Liver (tissue), 9 donors: ENCODE results near the gene ACACB. TPM values are rescaled to one million over a fixed set of nuclear protein-coding genes. Genes with fewer than 3 reads are reported as not detected.

Source experiments
- DNase-seq: peaks from one replicate; pipeline ENCODE4 v3.0.0-alpha.2; 2017; ENCODE audit warnings: low spot score
- H3K27ac ChIP-seq, 2 donors: one replicate each; pipeline ENCODE4 v1.7.0; 2013; ENCODE audit warnings: inconsistent platforms in 2 of 2, low read length in 2 of 2, control low read depth in 1 of 2, low read depth in 1 of 2, mild to moderate bottlenecking in 1 of 2
- H3K27me3 ChIP-seq, 4 donors: one replicate each; pipeline versions ENCODE4 v1.6.1 to v1.7.0; 2013; ENCODE audit warnings: low read length in 3 of 4, inconsistent platforms in 1 of 4, mild to moderate bottlenecking in 1 of 4, moderate library complexity in 1 of 4; ENCODE audit not compliant: control insufficient read depth in 4 of 4, insufficient read depth in 4 of 4
- H3K36me3 ChIP-seq, 4 donors: one replicate each; pipeline versions ENCODE4 v1.6.1 to v1.7.0; 2013; ENCODE audit warnings: low read length in 3 of 4, mild to moderate bottlenecking in 3 of 4, low read depth in 1 of 4, moderate library complexity in 1 of 4; ENCODE audit not compliant: control insufficient read depth in 4 of 4, insufficient read depth in 3 of 4
- H3K4me1 ChIP-seq, 4 donors: one replicate each; pipeline versions ENCODE4 v1.6.1 to v1.7.0; 2013; ENCODE audit warnings: low read length in 3 of 4, mild to moderate bottlenecking in 3 of 4, moderate library complexity in 1 of 4; ENCODE audit not compliant: control insufficient read depth in 4 of 4, insufficient read depth in 4 of 4
- H3K4me3 ChIP-seq, 3 donors: one replicate each; pipeline versions ENCODE4 v1.6.1 to v1.7.0; 2013; ENCODE audit warnings: low read length in 3 of 3, control low read depth in 1 of 3, low read depth in 1 of 3, mild to moderate bottlenecking in 1 of 3
- H3K9ac ChIP-seq, 2 donors: one replicate each; pipeline ENCODE4 v1.7.0; 2013; ENCODE audit warnings: low read length in 2 of 2, mild to moderate bottlenecking in 2 of 2, moderate library complexity in 2 of 2, control low read depth in 1 of 2, low read depth in 1 of 2
- H3K9me3 ChIP-seq, 4 donors: one replicate each; pipeline versions ENCODE4 v1.6.1 to v1.7.0; 2013; ENCODE audit warnings: low read length in 3 of 4; ENCODE audit not compliant: control insufficient read depth in 4 of 4
- ATF3 ChIP-seq: IDR thresholded peaks from 2 replicates; pipeline ENCODE4 v1.6.1; 2016; ENCODE audit warnings: antibody characterized with exemption
- FOXA1 ChIP-seq: IDR thresholded peaks from 2 replicates; pipeline ENCODE4 v1.6.1; 2016; ENCODE audit warnings: antibody characterized with exemption
- FOXA2 ChIP-seq: IDR thresholded peaks from 2 replicates; pipeline ENCODE4 v1.6.1; 2016; ENCODE audit warnings: antibody characterized with exemption
- HNF4G ChIP-seq: IDR thresholded peaks from 2 replicates; pipeline ENCODE4 v1.6.1; 2016; ENCODE audit warnings: antibody characterized with exemption
- JUND ChIP-seq, 2 donors: IDR thresholded peaks; 2 replicates each; pipeline ENCODE4 v1.6.1; 2016; ENCODE audit warnings: antibody characterized with exemption in 2 of 2
- MAX ChIP-seq: IDR thresholded peaks from 2 replicates; pipeline ENCODE4 v1.6.1; 2016; ENCODE audit warnings: antibody characterized with exemption
- RAD21 ChIP-seq, 2 donors: IDR thresholded peaks; 2 replicates each; pipeline ENCODE4 v1.6.1; 2016; ENCODE audit warnings: antibody characterized with exemption in 2 of 2, mild to moderate bottlenecking in 2 of 2
- REST ChIP-seq: IDR thresholded peaks from 2 replicates; pipeline ENCODE4 v1.6.1; 2016; ENCODE audit warnings: antibody characterized with exemption, mild to moderate bottlenecking
- RXRA ChIP-seq, 2 donors: IDR thresholded peaks; 2 replicates each; pipeline ENCODE4 v1.6.1; 2017 to 2018; ENCODE audit warnings: antibody characterized with exemption in 2 of 2, mild to moderate bottlenecking in 1 of 2
- SP1 ChIP-seq: IDR thresholded peaks from 2 replicates; pipeline ENCODE4 v1.6.1; 2018; ENCODE audit warnings: antibody characterized with exemption, mild to moderate bottlenecking
- TAF1 ChIP-seq: conservative IDR thresholded peaks from 2 replicates; pipeline ENCODE4 v1.6.1; 2016; ENCODE audit warnings: antibody characterized with exemption, mild to moderate bottlenecking
- YY1 ChIP-seq: IDR thresholded peaks from 2 replicates; pipeline ENCODE4 v1.6.1; 2016; ENCODE audit warnings: antibody characterized with exemption, mild to moderate bottlenecking
- ZBTB33 ChIP-seq: IDR thresholded peaks from 2 replicates; pipeline ENCODE4 v1.6.1; 2016; ENCODE audit warnings: antibody characterized with exemption
- WGBS: extraction: QIAGEN DNeasy Blood & Tissue Kit; methylation state at CpG from one replicate; pipeline ENCODE4 v1.1.7; 2013; 5-methylcytosine and 5-hydroxymethylcytosine counted together
- polyA plus RNA-seq, 2 donors: library from polyadenylated mRNA; stranded (reverse) in 1 of 2; unstranded in 1 of 2; fragments of 200-250 nt in 1 of 2; fragments of >200 nt in 1 of 2; fragmentation: Nextera tagmentation in 1 of 2; extraction: Ambion mirVana in 1 of 2; gene quantifications; one replicate each; pipeline versions ENCODE4 v1.2.1 to v1.2.3, GENCODE V29; 2013 to 2015
- total RNA-seq, 2 donors: library from RNA; depleted of rRNA; stranded (reverse); fragments of >200 nt; gene quantifications; one replicate each; pipeline ENCODE4 v1.2.3, GENCODE V29; 2014
- donor health status: healthy.
- donor health status: healthy.
- donor health status: healthy.
- donor health status: healthy.
- donor health status: healthy.

ACACB gene
- total and polyA plus RNA-seq, 4 donors, result 12.9 to 288 (median 52.1) TPM

GRCh38 chr12:109253913-109254544, 137.6 kb downstream of the ACACB start (continued):
- TF ChIP-seq REST, result no peak
- no peak for TF ChIP-seq MAX
- no peak for TF ChIP-seq RAD21 (IDR thresholded peaks at IDR 0.05)

- H3K27ac ChIP-seq, result no peak overlapping the region
Measured at GRCh38 chr12:109255377-109255776, 139.0 kb downstream of the ACACB start.

More at GRCh38 chr12:109255377-109255776, 139.0 kb downstream of the ACACB start:
- Histone ChIP-seq H3K9me3 (peaks cover 0 to 5% (median 0%) of the 10 kb centered on the region in 4 donors), H3K4me3 (no peak overlapping the region), H3K9ac (no peak overlapping the region), H3K4me1 (no peaks in the 10 kb centered on the region), H3K36me3 (peaks cover 9 to 92% (median 75%) of the 10 kb centered on the region in 4 donors), H3K27me3 (no peaks in the 10 kb centered on the region)
- TF ChIP-seq MAX (no peak), JUND (IDR thresholded peaks at IDR 0.05) (no peak), ATF3 (no peak), FOXA1 (no peak), TAF1 (no peak), YY1 (no peak), FOXA2 (no peak), SP1 (no peak), HNF4G (no peak), RAD21 (IDR thresholded peaks at IDR 0.05) (no peak), ZBTB33 (no peak), REST (no peak), RXRA (IDR thresholded peaks at IDR 0.05) (no peak)
- 94% methylated on average over 5 of the region's 5 CpGs for WGBS
- no peak for DNase-seq
